Daoy (cell line): ENCODE data around the gene ANGPTL8. TPM values are rescaled to one million over a fixed set of nuclear protein-coding genes. Genes with fewer than 3 reads are reported as not detected.

ENCODE experiments used
- DNase-seq: peaks from one replicate; pipeline ENCODE4 v3.0.0-alpha.2; 2015; ENCODE audit warnings: low read depth
- total RNA-seq: library from RNA; depleted of rRNA; stranded (reverse); fragments of >200 nt; shearing (Covaris generic); gene quantifications from 2 replicates; pipeline ENCODE4 v1.2.3, GENCODE V29; 2014

The ANGPTL8 gene
- total RNA-seq, 1 experiment from 2014 or later = not detected

GRCh38 chr19:11261431-11261970, 22.1 kb downstream of the ANGPTL8 start:
- DNase-seq = no peak

- peak; percentile 49 for DNase-seq
Measured at GRCh38 chr19:11261971-11262839, 22.8 kb downstream of the ANGPTL8 start, which contains the start of gene DOCK6. TSS of gene DOCK6 (minus strand) at chr19:11262524. CDS start at chr19:11262440, 84 bp downstream.

- no peak for DNase-seq
Measured at GRCh38 chr19:11263726-11264125, 24.3 kb downstream of the ANGPTL8 start.

DNA sequence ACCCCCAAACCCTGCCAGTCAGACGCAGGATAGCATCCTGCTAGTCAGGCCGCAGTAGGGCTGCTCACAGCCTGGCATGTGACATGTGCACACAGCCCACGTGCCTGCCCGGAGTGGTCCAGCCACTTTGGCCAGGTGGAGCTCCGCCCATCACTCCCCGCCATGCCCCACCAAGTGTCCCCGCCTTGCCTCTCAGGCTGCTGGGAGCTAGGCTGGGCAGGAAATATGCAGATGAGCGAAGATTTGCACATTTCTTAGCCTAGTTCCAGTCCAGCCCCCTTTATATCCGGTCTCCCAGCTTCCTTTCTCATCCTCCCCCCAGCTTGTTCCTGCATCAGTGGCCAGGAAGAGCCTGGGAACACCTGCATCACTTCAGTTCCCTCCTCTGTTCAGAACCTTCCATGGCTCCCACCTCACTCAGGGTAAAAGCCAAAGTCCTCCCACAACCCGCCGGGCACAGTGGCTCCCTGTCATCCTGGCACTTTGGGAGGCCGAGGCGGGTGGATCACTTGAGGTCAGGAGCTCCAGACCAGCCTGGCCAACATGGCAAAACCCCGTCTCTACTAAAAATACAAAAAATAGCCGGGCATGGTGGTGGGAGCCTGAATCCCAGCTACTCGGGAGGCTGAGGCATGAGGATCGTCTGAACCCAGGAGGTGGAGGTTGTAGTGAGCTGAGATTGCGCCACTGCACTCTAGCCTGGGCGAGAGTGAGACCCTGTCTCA, 25.2 kb downstream of the ANGPTL8 start:
- peak; percentile 32 for DNase-seq

DNA sequence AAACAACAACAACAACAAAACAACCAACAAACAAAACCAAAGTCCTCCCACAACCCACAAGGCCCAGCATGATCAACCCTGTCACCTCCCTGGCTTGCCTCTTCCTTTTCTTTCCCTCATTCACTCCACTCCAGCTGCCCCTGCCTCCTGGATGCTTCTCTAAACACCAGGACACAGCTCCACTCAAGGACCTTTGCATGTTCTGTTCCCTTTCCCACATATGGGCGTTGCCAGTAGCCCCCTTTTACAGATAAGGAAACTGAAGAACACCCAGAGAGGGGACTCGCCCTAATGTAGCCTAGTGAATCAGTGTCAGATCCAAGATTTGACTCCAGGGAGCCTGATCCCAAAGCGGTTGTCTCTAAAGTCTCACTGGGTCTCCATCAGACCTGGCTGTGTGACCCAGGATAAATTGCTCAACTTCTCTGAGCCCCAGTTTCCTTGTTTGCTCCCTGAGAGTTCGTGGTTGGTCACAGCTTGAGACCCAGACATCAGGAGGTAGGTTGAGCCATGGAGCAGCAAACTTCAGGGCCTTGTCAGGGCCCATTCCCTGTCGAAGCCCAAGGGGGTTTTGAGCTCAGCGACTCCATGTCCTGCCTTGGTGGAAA, 25.9 kb downstream of the ANGPTL8 start:
- DNase-seq = no peak

DNA sequence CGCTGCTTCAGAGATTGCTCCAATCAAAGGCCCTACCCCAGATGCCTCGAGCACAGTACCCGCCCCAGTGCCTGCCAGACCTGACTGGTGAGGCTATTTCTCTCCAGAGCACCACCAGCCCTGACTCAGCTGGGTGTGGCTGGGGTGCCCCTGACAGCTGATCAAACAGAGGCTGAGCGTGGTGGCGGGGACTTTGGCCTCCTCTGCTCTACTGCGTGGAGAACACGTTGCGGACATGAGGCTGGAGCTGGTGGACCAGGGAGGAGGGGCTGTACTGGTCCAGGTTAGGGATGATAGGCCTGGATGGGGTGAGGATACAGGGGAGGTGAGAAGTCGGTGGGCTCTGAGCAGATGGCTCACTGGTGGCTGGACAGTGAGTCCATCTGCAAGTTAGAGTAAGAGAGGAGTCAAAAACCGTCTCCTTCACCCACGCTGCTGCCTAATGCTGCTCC, 26.4 kb downstream of the ANGPTL8 start:
- peak; percentile 76 for DNase-seq

GRCh38 chr19:11267316-11268085, 28.1 kb downstream of the ANGPTL8 start:
- no peak for DNase-seq

DNA sequence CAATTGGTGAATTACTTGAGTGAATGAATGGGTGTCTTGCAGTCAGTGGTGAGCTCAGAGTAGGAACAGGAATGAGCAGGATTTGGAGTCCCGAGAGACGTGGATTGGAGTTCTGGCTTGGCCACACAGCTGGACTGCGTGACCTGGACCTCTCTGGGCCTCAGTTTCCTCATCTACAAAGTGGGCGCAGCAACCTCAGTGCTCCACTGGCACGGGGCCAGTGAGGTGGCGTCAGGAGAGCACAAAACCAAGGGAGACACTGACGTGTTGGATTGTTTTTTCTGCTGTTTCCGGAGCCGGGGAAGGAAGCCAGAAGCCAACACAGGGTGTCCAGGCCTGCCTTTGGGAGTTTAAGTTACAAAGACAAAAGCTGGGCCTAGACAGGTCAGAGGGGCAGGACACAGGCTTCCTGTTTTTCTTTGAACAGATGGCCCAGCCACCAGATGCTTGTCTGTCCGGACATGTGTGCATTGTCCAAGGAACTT, 29.4 kb downstream of the ANGPTL8 start:
- DNase-seq = peak; percentile 72

DNA sequence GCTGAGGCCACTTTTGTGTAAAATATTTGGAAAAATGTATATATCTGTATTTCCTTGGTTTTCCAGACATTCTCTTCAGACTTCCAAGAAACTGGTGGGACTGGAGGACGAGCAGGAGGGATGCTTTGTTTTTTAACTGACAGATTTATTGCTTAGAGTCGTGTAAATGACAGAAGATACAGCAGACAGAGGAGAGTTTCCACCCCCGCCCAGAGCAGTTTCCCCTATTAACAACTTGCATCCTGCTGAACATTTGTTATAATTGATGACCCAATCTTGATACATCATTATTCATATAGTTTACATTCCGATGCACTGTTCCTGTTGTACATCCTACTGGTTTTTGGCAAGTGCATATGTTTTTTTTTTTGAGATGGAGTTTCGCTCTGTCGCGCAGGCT, 30.0 kb downstream of the ANGPTL8 start:
- no peak for DNase-seq

DNA sequence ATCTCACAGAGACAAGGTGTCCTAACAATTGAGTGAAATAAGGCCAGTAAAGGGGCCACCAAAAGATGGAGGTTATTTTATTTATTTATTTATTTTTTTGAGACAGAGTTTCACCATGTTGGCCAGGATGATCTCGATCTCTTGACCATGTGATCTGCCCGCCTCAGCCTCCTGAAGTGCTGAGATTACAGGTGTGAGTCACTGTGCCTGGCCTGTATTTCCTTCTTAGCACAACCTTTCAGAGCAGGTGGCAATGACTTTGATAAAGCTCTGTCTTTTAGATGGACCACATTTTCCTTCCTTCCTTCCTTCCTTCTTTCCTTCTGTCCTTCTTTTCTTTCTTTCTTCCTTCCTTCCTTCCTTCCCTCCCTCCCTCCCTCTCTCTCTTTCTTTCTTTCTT, 33.9 kb downstream of the ANGPTL8 start:
- no peak for DNase-seq

DNA sequence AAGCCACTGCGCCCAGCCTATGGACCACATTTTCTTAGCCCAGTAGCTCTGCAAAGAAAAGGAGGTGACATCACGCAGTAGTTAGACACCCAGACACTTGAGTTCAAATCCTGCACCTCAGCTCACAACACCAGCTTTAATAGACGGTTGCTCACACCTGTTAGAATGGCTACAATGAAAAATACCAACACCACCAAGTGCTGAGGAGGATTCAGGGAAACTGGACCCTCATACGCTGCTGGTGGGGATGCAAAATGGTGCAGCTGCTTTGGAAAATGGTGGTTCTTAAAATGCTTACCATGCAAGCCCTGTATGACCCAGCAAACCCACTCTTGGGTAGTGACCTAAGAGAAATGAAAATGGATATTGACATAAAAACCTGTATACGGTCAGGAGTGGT, 34.6 kb downstream of the ANGPTL8 start:
- no peak for DNase-seq

- DNase-seq = no peak
Measured at GRCh38 chr19:11274533-11275086, 35.2 kb downstream of the ANGPTL8 start.

- DNase-seq = no peak
Measured at GRCh38 chr19:11278670-11279069, 39.3 kb downstream of the ANGPTL8 start.

DNA sequence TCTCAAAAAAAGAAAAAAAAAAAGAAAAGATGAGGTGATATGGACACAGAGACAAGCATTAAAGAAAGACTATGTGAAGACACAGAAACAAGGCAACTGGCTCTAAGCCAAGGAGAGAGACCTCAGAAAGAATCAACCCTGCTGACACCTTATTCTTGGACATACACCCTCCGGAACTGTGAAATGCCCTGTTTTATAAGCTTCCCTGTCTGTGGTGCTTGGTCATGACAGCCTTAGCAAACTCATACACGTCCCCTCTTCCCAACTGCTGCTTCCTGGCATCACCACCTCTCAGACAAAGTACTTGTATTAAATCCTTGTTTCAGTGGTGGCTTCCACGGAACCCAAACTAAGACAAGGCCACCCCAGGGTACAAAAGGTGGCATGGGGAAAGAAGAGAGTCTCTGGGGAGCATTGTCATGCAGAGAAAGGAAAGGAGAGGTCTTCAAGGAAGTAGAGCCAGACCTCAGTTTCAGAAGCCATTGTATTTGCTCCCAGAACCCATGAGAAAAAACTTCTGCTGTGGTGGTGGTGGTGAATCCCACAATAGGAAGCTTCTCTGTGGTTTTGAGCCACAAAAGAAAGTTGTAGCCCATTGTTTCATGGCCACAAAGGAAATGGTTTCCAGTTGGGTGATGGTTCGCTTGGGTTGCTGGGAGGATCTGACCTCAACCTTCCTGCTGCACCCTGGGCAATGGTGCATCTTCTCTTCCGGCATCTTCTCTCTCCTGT, 40.3 kb downstream of the ANGPTL8 start:
- DNase-seq = peak; percentile 43

- DNase-seq = no peak
Measured at GRCh38 chr19:11281356-11282049, 42.1 kb downstream of the ANGPTL8 start.

GRCh38 chr19:11284515-11284914, 45.1 kb downstream of the ANGPTL8 start:
- DNase-seq = no peak

DNA sequence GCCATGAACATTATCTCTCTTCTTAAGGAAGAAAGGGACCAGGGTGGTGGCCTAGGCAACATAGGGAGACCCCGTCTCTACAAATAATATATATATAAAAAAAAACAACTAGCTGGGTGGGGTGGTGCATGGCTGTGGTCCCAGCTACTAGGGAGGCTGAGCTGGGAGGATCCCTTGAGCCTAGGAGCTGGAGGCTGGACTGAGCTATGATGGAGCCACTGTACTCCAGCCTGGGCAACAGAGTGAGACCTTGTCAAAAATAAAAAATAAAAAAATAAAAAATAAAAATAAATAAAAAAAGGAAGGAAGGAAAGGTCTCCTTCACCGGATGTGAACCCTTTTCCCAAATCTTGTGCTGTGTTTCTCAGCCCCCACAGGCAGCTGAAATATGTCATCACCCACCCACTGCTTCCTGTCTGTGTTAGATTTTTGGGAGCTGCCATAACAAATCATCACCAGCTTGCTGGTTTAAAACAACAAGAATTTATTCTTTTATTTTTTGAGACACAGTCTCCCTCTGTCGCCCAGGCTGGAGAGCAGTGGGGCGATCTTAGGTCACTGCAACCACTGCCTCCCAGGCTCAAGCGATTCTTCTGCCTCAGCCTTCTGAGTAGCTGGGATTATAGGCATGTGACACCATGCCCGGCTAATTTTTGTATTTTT, 47.0 kb downstream of the ANGPTL8 start:
- DNase-seq = peak; percentile 50

- DNase-seq = no peak
Measured at GRCh38 chr19:11288349-11288748, 48.9 kb downstream of the ANGPTL8 start.

DNA sequence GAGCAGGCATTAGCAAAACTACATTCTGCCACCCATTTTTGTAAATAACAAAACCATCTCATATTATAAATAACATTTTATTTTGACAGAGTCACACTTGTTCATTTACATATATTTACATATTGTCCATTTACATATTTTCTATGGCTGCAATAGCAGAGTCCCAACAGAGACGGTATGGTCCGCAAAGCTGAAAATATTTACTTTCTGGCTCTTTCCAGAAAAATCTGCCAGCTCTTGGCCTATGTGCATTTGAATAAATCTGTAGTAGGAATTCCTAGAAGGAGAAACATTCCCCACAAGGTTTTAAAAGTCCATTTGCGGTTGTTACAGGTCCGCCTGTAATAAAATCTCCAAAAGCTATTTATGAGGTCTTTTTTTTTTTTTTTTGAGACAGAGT, 50.8 kb downstream of the ANGPTL8 start:
- no peak for DNase-seq
